Right forelimb (tissue), 1 donor: Measurements from ENCODE around the gene MCTP2.

Experiments
- DNase-seq: peaks from one replicate; pipeline ENCODE4 v3.0.0-alpha.2; 2018

Gene MCTP2

GRCh38 chr15:94265009-94265408 lies 33.6 kb downstream of the MCTP2 start:
- no peak for DNase-seq

GRCh38 chr15:94265982-94266381 lies 34.6 kb downstream of the MCTP2 start:
- no peak for DNase-seq

GRCh38 chr15:94266789-94267188 lies 35.4 kb downstream of the MCTP2 start:
- no peak for DNase-seq

- no peak for DNase-seq
Measured at GRCh38 chr15:94269954-94270353, 38.6 kb downstream of the MCTP2 start.

- no peak for DNase-seq
Measured at GRCh38 chr15:94270570-94270969, 39.2 kb downstream of the MCTP2 start.

- DNase-seq = no peak
Measured at GRCh38 chr15:94272251-94272898, 41.0 kb downstream of the MCTP2 start.

- no peak for DNase-seq
Measured at GRCh38 chr15:94273826-94274225, 42.5 kb downstream of the MCTP2 start.

GRCh38 chr15:94274745-94275144 lies 43.4 kb downstream of the MCTP2 start:
- DNase-seq = no peak

GRCh38 chr15:94277485-94277884 lies 46.1 kb downstream of the MCTP2 start:
- no peak for DNase-seq

GRCh38 chr15:94279736-94280135 lies 48.4 kb downstream of the MCTP2 start:
- no peak for DNase-seq

GRCh38 chr15:94280301-94280700 lies 48.9 kb downstream of the MCTP2 start:
- DNase-seq = no peak

GRCh38 chr15:94282269-94283250 lies 51.2 kb downstream of the MCTP2 start:
- DNase-seq = no peak

GRCh38 chr15:94286583-94286982 lies 55.2 kb downstream of the MCTP2 start:
- DNase-seq = no peak

- no peak for DNase-seq
Measured at GRCh38 chr15:94287794-94288246, 56.5 kb downstream of the MCTP2 start.

GRCh38 chr15:94290730-94291129 lies 59.4 kb downstream of the MCTP2 start:
- DNase-seq = no peak

- DNase-seq = no peak
Measured at GRCh38 chr15:94293411-94294402, 62.3 kb downstream of the MCTP2 start.

- no peak for DNase-seq
Measured at GRCh38 chr15:94294556-94294955, 63.2 kb downstream of the MCTP2 start.

GRCh38 chr15:94295275-94295674 lies 63.9 kb downstream of the MCTP2 start:
- DNase-seq = no peak

GRCh38 chr15:94296717-94297116 lies 65.4 kb downstream of the MCTP2 start:
- no peak for DNase-seq

GRCh38 chr15:94297558-94297957 lies 66.2 kb downstream of the MCTP2 start:
- no peak for DNase-seq

GRCh38 chr15:94298364-94298763 lies 67.0 kb downstream of the MCTP2 start:
- no peak for DNase-seq

GRCh38 chr15:94300612-94301011 lies 69.3 kb downstream of the MCTP2 start:
- no peak for DNase-seq

GRCh38 chr15:94305133-94305532 lies 73.8 kb downstream of the MCTP2 start:
- DNase-seq = no peak
